ENCODE data around the gene XRCC3. TPM values are rescaled to one million over a fixed set of nuclear protein-coding genes. Genes with fewer than 3 reads are reported as not detected.
"Not testable (repeated sequence)": the region's sequence is repeated elsewhere in the genome, so short reads cannot be mapped to it uniquely, and the experiment has no call there.

The XRCC3 gene
- total and polyA plus RNA-seq, 10 of the 15 experiments (the other 5 are each of a cell fraction or from before 2014, with no cell fraction given), result 0.37 to 52.0 (median 26.8) TPM

DNA sequence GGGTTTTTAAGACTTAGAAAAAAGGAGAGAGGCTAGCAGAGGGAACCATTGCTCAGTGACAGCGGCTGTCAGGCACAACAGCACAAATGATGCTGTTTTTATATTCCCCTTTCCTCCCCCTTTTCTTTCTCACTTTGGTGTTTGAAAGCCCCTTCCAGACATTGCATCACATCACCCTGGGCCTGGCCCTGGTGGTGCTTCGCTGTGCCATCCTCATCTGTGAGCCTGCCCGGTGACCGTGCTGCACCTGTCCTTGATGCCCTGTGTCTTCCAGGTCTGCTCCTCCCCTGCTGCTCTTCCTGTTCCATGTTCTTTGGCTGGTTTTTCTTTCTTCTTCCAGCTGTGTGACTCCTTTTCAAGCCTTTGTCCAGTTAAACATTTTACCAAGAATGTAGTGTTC, 61.4 kb downstream of the XRCC3 start:
- POLR2A ChIA-PET, result no interaction called here
- DNase-seq (ENCODE audit: low read depth, low spot score) (no peak), ATAC-seq (no peak), FAIRE-seq (no peak)
- Histone ChIP-seq H3K27me3 (replicated peaks in 1 of 2; ENCODE audit: control insufficient read depth in 2 of 2, insufficient read depth in 2 of 2, low read length in 1 of 2) (no peaks in the 10 kb centered on the region), H3K4me2 (ENCODE audit: control insufficient read depth, insufficient read depth) (no peak overlapping the region), H3K9me3 (replicated peaks; ENCODE audit: control insufficient read depth, insufficient read depth, low read length) (no peaks in the 10 kb centered on the region), H2AFZ (ENCODE audit: control insufficient read depth, low read depth, low read length) (no peak overlapping the region), H3K4me3 (no peak overlapping the region), H3K36me3 (ENCODE audit: control insufficient read depth in 2 of 2, insufficient read depth in 2 of 2, low read length in 1 of 2) (peaks cover 8 to 30% of the 10 kb centered on the region in 2 experiments), H3K4me1 (ENCODE audit: control insufficient read depth, insufficient read depth, low read length) (peaks cover 4% of the 10 kb centered on the region), H3K79me2 (ENCODE audit: control insufficient read depth, insufficient read depth, low read length) (peaks cover 17% of the 10 kb centered on the region), H3K9ac (ENCODE audit: control insufficient read depth, insufficient read depth, low read length) (no peak overlapping the region), H3K27ac (ENCODE audit: control insufficient read depth, insufficient read depth) (no peak overlapping the region), H4K20me1 (ENCODE audit: control insufficient read depth, insufficient read depth) (peaks cover 3% of the 10 kb centered on the region; the same call in 1 of the 2 replicates)
- RAD21 ChIA-PET (ENCODE audit: unreplicated experiment), result no interaction called here
- TF ChIP-seq JUNB (IDR thresholded peaks at IDR 0.05) (no peak), KDM1A (IDR thresholded peaks at IDR 0.05; ENCODE audit: borderline replicate concordance) (no peak), NBN (IDR thresholded peaks at IDR 0.05) (no peak), RELA (IDR thresholded peaks at IDR 0.05; ENCODE audit: borderline replicate concordance, partially characterized antibody) (no peak), POLR2AphosphoS5 (IDR thresholded peaks at IDR 0.05; ENCODE audit: low read length) (no peak), SREBF2 (IDR thresholded peaks at IDR 0.05; ENCODE audit: low read length) (no peak), POLR2A (IDR thresholded peaks at IDR 0.05; ENCODE audit: low read depth, low read length) (no peak), SP1 (IDR thresholded peaks at IDR 0.05; ENCODE audit: low read depth, low read length) (no peak), HDAC6 (IDR thresholded peaks at IDR 0.05; ENCODE audit: unreplicated experiment) (no peak), BRCA1 (IDR thresholded peaks at IDR 0.05; ENCODE audit: low read depth, low read length) (no peak), SMAD1 (IDR thresholded peaks at IDR 0.05; ENCODE audit: low read depth, partially characterized antibody) (no peak), FOS (IDR thresholded peaks at IDR 0.05; ENCODE audit: borderline replicate concordance, extremely low read depth, insufficient read length) (no peak), SUZ12 (IDR thresholded peaks at IDR 0.05; ENCODE audit: unreplicated experiment) (no peak), ASH2L (IDR thresholded peaks at IDR 0.05; ENCODE audit: borderline replicate concordance, low read depth) (no peak)
- intact Hi-C loops (cut with micrococcal nuclease; ENCODE audit: unreplicated experiment), result no loop called here
- WGBS (ENCODE audit: insufficient coverage, insufficient replicate concordance, low lambda C conversion rate, missing lambda C conversion rate), result 100% methylated on average over 4 of the region's 4 CpGs
- in situ Hi-C loops (cut with MboI), result no loop called here
- no TSS peak for BruUV-seq (replicated peaks)
- CTCF ChIA-PET, result no interaction called here
- SMC1A ChIA-PET (ENCODE audit: uncharacterized antibody, unreplicated experiment), result no interaction called here

DNA sequence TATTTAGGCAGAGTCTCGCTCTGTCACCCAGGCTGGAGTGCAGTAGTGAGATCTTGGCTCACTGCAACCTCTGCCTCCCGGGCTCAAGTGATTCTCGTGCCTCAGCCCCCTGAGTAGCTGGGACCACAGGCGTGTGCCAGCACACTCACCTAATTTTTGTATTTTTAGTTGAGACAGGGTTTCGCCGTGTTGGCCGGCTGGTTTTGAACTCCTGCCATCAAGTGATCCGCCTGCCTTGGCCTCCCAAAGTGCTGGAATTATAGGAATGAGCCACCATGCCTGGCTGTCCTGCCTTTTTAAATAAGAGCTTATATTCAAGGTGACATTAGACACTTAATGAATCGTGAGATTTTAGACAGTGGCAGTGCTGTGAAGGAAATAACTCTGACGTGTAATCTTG, 61.9 kb downstream of the XRCC3 start:
- FAIRE-seq; H4K20me1 ChIP-seq (ENCODE audit: control insufficient read depth, insufficient read depth); intact Hi-C loops (cut with micrococcal nuclease; ENCODE audit: unreplicated experiment); SMC1A ChIA-PET (ENCODE audit: uncharacterized antibody, unreplicated experiment); POLR2A ChIA-PET; H3K9me3 ChIP-seq (replicated peaks; ENCODE audit: control insufficient read depth, insufficient read depth, low read length); CTCF ChIA-PET; H3K27me3 ChIP-seq (replicated peaks in 1 of 2; ENCODE audit: control insufficient read depth in 2 of 2, insufficient read depth in 2 of 2, low read length in 1 of 2); H3K4me2 ChIP-seq (ENCODE audit: control insufficient read depth, insufficient read depth); H3K27ac ChIP-seq (ENCODE audit: control insufficient read depth, insufficient read depth); ATAC-seq; H2AFZ ChIP-seq (ENCODE audit: control insufficient read depth, low read depth, low read length); H3K4me1 ChIP-seq (ENCODE audit: control insufficient read depth, insufficient read depth, low read length); RAD21 ChIA-PET (ENCODE audit: unreplicated experiment); DNase-seq (ENCODE audit: low read depth, low spot score); BruUV-seq (replicated peaks); H3K9ac ChIP-seq (ENCODE audit: control insufficient read depth, insufficient read depth, low read length); in situ Hi-C loops (cut with MboI); H3K4me3 ChIP-seq: not testable (repeated sequence)
- 93% methylated on average over 9 of the region's 10 CpGs for WGBS (ENCODE audit: insufficient coverage, insufficient replicate concordance, low lambda C conversion rate, missing lambda C conversion rate)
- Histone ChIP-seq H3K79me2 (ENCODE audit: control insufficient read depth, insufficient read depth, low read length) (peaks cover 20% of the 10 kb centered on the region), H3K36me3 (ENCODE audit: control insufficient read depth in 2 of 2, insufficient read depth in 2 of 2, low read length in 1 of 2) (peaks cover 8 to 30% of the 10 kb centered on the region in 2 experiments)
